ENCODE data around the gene PIAS4. TPM values are rescaled to one million over a fixed set of nuclear protein-coding genes. Genes with fewer than 3 reads are reported as not detected.

PIAS4 gene
- total RNA-seq, 1 experiment from 2014 or later, result 45.7 TPM

DNA sequence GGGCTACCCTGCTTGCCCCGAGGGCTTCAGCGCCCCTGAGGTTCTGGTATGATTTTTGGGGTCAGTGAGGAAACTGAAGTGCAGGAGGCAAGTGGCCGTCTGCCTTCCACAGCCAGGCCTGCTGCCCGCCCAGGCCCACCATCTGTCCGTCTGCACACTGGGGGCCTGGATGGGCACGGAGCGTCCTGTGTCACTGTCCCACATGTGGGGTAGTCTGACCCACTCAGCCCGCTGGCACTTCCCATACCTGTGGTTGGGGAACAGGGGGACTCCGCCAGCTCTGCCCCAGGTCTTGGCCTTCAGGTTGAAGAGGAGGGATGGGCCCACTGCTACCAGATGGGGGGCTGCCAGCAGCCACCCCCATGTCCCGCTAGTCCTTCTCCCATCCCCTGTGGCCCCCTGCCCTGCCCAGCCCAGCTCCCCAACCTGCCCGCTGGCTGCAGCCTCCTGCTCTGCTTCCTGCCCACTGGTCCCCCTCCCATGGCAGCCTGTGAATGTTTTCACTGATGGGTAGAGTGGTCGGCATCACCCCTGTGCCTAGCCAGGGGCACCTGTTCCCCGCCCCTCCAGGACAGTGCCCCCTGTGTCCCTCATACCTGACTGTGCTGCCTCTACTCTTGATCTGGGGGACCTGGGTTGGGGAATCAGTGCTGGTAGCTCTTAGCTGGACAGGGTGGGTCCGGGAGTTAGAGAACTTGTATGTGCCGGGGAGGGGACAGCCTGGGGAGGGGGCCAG is 9.5 kb downstream of the PIAS4 start:
- TF ChIP-seq, protein P1, sequence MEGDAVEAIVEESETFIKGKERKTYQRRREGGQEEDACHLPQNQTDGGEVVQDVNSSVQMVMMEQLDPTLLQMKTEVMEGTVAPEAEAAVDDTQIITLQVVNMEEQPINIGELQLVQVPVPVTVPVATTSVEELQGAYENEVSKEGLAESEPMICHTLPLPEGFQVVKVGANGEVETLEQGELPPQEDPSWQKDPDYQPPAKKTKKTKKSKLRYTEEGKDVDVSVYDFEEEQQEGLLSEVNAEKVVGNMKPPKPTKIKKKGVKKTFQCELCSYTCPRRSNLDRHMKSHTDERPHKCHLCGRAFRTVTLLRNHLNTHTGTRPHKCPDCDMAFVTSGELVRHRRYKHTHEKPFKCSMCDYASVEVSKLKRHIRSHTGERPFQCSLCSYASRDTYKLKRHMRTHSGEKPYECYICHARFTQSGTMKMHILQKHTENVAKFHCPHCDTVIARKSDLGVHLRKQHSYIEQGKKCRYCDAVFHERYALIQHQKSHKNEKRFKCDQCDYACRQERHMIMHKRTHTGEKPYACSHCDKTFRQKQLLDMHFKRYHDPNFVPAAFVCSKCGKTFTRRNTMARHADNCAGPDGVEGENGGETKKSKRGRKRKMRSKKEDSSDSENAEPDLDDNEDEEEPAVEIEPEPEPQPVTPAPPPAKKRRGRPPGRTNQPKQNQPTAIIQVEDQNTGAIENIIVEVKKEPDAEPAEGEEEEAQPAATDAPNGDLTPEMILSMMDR (IDR thresholded peaks at IDR 0.05; ENCODE audit: insufficient read depth in 1 of 2, low read depth in 1 of 2, low read length in 1 of 2, severe bottlenecking in 1 of 2, unreplicated experiment in 1 of 2), result no peak
- Mint-ChIP-seq H3K27ac (ENCODE audit: unreplicated experiment) (no peak overlapping the region), H3K4me1 (ENCODE audit: low read depth, unreplicated experiment) (no peaks in the 10 kb centered on the region), H3K4me3 (ENCODE audit: unreplicated experiment) (no peak overlapping the region), H3K9me3 (ENCODE audit: unreplicated experiment) (no peaks in the 10 kb centered on the region), H3K36me3 (ENCODE audit: insufficient read depth, unreplicated experiment) (peaks cover 31% of the 10 kb centered on the region), H3K27me3 (ENCODE audit: insufficient read depth, unreplicated experiment) (no peaks in the 10 kb centered on the region)
- CTCF ChIA-PET, result no interaction called here
- POLR2A ChIA-PET, result no interaction called here
- H3K4me1 ChIP-seq, result no peaks in the 10 kb centered on the region
- peaks cover 1% of the 10 kb centered on the region for H3K36me3 ChIP-seq (ENCODE audit: control insufficient read depth, insufficient read depth, low read length)
- no peak for DNase-seq
- no peaks in the 10 kb centered on the region for H3K9me3 ChIP-seq
- H3K27me3 ChIP-seq (replicated peaks; ENCODE audit: control insufficient read depth, insufficient read depth, low read length), result no peaks in the 10 kb centered on the region
- no TSS peak for BruUV-seq (replicated peaks)
- intact Hi-C loops (cut with micrococcal nuclease; ENCODE audit: unreplicated experiment), result no loop called here
- H3K4me3 ChIP-seq (ENCODE audit: low read depth, low read length), result no peak overlapping the region

DNA sequence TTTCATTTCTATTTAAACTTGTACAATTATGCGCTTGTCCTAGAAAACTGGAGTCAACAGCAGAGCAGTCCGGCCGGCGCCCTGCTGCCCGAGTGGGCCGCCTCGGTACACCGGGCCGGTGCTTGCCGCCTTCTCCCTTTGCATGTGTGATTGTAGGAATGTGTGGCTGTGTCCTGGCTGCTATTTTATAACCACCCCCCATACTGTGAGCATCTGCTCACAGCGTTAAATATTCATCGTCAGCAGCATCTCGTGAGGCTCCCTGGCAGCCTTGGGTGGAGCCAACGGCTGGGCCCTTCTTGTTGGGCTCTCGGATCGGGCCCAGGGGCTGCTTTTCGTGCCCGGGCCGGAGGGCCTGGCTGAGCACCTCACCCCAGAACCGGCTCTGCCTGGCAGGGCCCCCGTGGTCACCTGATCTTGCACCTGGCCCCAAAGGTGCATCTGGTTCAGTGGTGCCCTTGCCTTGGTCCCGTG is 10.6 kb downstream of the PIAS4 start:
- ChIA-PET CTCF (no interaction called here), POLR2A (no interaction called here)
- Histone ChIP-seq H3K4me1 (no peaks in the 10 kb centered on the region), H3K36me3 (ENCODE audit: control insufficient read depth, insufficient read depth, low read length) (peaks cover 1% of the 10 kb centered on the region; the same call in 1 of the 2 replicates), H3K27me3 (replicated peaks; ENCODE audit: control insufficient read depth, insufficient read depth, low read length) (no peaks in the 10 kb centered on the region), H3K4me3 (ENCODE audit: low read depth, low read length) (no peak overlapping the region), H3K9me3 (no peaks in the 10 kb centered on the region)
- DNase-seq, result no peak
- TF ChIP-seq, protein P1 (IDR thresholded peaks at IDR 0.05; ENCODE audit: insufficient read depth in 1 of 2, low read depth in 1 of 2, low read length in 1 of 2, severe bottlenecking in 1 of 2, unreplicated experiment in 1 of 2), result no peak
- Mint-ChIP-seq H3K4me1 (ENCODE audit: low read depth, unreplicated experiment) (no peaks in the 10 kb centered on the region), H3K4me3 (ENCODE audit: unreplicated experiment) (no peak overlapping the region), H3K27me3 (ENCODE audit: insufficient read depth, unreplicated experiment) (no peaks in the 10 kb centered on the region), H3K9me3 (ENCODE audit: unreplicated experiment) (no peaks in the 10 kb centered on the region), H3K27ac (ENCODE audit: unreplicated experiment) (no peak overlapping the region), H3K36me3 (ENCODE audit: insufficient read depth, unreplicated experiment) (peaks cover 23% of the 10 kb centered on the region)
- intact Hi-C loops (cut with micrococcal nuclease; ENCODE audit: unreplicated experiment), result no loop called here
- BruUV-seq (replicated peaks), result no TSS peak

DNA sequence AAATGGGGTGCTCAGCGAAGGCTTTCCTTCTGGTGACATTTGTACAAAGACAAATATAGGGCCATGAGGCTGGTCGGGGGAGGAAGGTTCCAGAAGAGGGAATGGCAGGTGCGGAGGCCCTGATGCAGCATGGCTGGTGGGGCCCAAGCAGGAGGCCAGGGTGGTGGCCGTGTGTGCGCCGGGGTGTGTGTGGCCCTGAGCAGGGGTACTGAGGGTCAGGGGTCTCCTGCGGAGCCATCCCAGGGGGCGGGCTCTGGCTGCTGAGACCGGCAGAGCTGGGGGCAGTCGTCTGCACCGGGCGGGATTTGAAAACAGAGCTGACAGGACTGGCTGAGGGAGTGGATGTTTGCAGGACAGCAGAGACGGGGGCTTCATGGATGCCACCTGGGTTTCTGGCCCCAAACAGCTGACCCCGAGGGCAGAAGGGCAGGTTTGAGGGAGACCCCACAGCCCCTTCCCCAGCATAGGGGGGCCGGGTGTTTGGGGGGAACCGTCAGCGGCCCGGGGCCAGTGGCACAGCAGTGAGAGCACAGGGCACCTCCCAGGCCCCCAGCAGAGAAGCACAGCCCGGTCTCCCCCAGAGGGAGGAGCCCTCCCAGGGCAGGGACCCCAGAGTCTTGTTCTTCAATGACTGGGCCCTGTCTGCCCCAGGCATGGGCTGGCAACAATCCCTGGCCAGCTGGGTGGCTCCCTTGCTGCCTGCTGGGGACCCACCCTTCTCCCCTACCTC is 11.4 kb downstream of the PIAS4 start:
- Histone ChIP-seq H3K4me3 (ENCODE audit: low read depth, low read length) (no peak overlapping the region), H3K4me1 (no peaks in the 10 kb centered on the region), H3K36me3 (ENCODE audit: control insufficient read depth, insufficient read depth, low read length) (peaks cover under 1% of the 10 kb centered on the region), H3K27me3 (replicated peaks; ENCODE audit: control insufficient read depth, insufficient read depth, low read length) (no peaks in the 10 kb centered on the region), H3K9me3 (no peaks in the 10 kb centered on the region)
- no peak overlapping the region for H3K4me3 Mint-ChIP-seq (ENCODE audit: unreplicated experiment)
- H3K27ac Mint-ChIP-seq (ENCODE audit: unreplicated experiment), result no peak overlapping the region
- no peaks in the 10 kb centered on the region for H3K27me3 Mint-ChIP-seq (ENCODE audit: insufficient read depth, unreplicated experiment)
- intact Hi-C loops (cut with micrococcal nuclease; ENCODE audit: unreplicated experiment), result no loop called here
- ChIA-PET POLR2A (interaction anchor here (0.6 kb wide), 1 partner anchor 12 kb away, joined by 3 read pairs; the partner anchor contains the start of gene PIAS4), CTCF (no interaction called here)
- TF ChIP-seq, protein P1 (IDR thresholded peaks at IDR 0.05; ENCODE audit: insufficient read depth in 1 of 2, low read depth in 1 of 2, low read length in 1 of 2, severe bottlenecking in 1 of 2, unreplicated experiment in 1 of 2), result no peak
- no peaks in the 10 kb centered on the region for H3K9me3 Mint-ChIP-seq (ENCODE audit: unreplicated experiment)
- no peaks in the 10 kb centered on the region for H3K4me1 Mint-ChIP-seq (ENCODE audit: low read depth, unreplicated experiment)
- no peak for DNase-seq
- H3K36me3 Mint-ChIP-seq (ENCODE audit: insufficient read depth, unreplicated experiment), result peaks cover 22% of the 10 kb centered on the region
- no TSS peak for BruUV-seq (replicated peaks)

Measured in Caco-2 (cell line).